GM12872 (cell line): ENCODE data around the gene MYLK.

Experiments used
- CTCF ChIP-seq: IDR thresholded peaks from 3 replicates; pipeline ENCODE4 v1.5.1; 2011; ENCODE audit warnings: low read depth, mild to moderate bottlenecking, low read length, moderate library complexity; ENCODE audit not compliant: insufficient read depth

Gene MYLK

GRCh38 chr3:123788710-123789109 is 95.4 kb downstream of the MYLK start:
- no peak for TF ChIP-seq CTCF

GRCh38 chr3:123787133-123787532 is 97.0 kb downstream of the MYLK start:
- TF ChIP-seq CTCF = no peak

GRCh38 chr3:123785602-123786001 is 98.5 kb downstream of the MYLK start:
- no peak for TF ChIP-seq CTCF

GRCh38 chr3:123783811-123784210 is 100.3 kb downstream of the MYLK start:
- no peak for TF ChIP-seq CTCF

- no peak for TF ChIP-seq CTCF
These were observed 101.0 kb downstream of the MYLK start for GRCh38 chr3:123783050-123783689.

GRCh38 chr3:123782488-123782887 is 101.6 kb downstream of the MYLK start:
- TF ChIP-seq CTCF = no peak

- TF ChIP-seq CTCF = no peak
These were observed 102.4 kb downstream of the MYLK start for GRCh38 chr3:123781571-123782275.
